Adipocyte (in vitro differentiated cells): ENCODE measurements around the gene AP4M1.

Experiments used
- DNase-seq: peaks from one replicate; pipeline ENCODE4 v3.0.0-alpha.2; 2015; ENCODE audit warnings: low read depth
- H3K27me3 ChIP-seq: replicated peaks from 2 replicates; pipeline ENCODE4 v1.7.0; 2013; ENCODE audit warnings: mild to moderate bottlenecking, low read length, moderate library complexity; ENCODE audit not compliant: control insufficient read depth, insufficient read depth
- H3K36me3 ChIP-seq: 2 replicates; pipeline ENCODE4 v1.7.0; 2013; ENCODE audit warnings: low read length, mild to moderate bottlenecking, moderate library complexity; ENCODE audit not compliant: control insufficient read depth, insufficient read depth, severe bottlenecking
- H3K4me1 ChIP-seq: 2 replicates; pipeline ENCODE4 v1.7.0; 2013; ENCODE audit warnings: mild to moderate bottlenecking, low read length, moderate library complexity; ENCODE audit not compliant: control insufficient read depth, insufficient read depth
- H3K4me3 ChIP-seq: 2 replicates; pipeline ENCODE4 v1.7.0; 2013; ENCODE audit warnings: mild to moderate bottlenecking, low read length, moderate library complexity
- H3K9ac ChIP-seq: 2 replicates; pipeline ENCODE4 v1.7.0; 2013; ENCODE audit warnings: mild to moderate bottlenecking, low read length, moderate library complexity
- H3K9me3 ChIP-seq: 2 replicates; pipeline ENCODE4 v1.7.0; 2013; ENCODE audit warnings: mild to moderate bottlenecking, low read length, moderate library complexity; ENCODE audit not compliant: control insufficient read depth

AP4M1 gene

DNA sequence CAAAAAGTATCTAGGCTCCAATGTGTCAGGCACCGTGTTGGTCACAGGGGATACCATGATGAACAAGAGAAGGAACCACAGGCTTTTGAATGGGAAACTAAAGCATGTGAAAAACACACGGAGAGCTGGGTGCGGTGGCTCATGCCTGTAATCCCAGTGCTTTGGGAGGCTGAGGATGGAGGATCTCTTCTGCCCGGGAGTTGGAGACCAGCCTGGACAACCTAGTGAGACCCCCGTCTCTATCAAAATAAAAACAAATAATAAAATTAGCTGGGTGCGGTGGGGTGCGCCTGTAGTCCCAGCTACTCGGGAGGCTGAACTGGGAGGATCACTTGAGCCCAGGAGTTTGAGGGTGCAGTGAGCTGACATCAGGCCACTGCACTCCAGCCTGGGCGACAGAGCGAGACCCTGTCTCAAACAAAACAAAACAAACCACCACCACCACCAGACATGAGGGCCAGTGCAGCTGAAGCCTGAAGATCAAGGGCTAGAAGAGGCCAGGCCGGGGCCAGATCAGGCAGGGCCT, 13.3 kb upstream of the AP4M1 start:
- H3K9ac ChIP-seq: peak overlapping the region; percentile 95
- H3K9me3 ChIP-seq: no peaks in the 10 kb centered on the region
- H3K4me1 ChIP-seq: peaks cover 31% of the 10 kb centered on the region
- peak overlapping the region; percentile 94 for H3K4me3 ChIP-seq
- no peaks in the 10 kb centered on the region for H3K27me3 ChIP-seq
- no peak for DNase-seq
- peaks cover 29% of the 10 kb centered on the region for H3K36me3 ChIP-seq

DNA sequence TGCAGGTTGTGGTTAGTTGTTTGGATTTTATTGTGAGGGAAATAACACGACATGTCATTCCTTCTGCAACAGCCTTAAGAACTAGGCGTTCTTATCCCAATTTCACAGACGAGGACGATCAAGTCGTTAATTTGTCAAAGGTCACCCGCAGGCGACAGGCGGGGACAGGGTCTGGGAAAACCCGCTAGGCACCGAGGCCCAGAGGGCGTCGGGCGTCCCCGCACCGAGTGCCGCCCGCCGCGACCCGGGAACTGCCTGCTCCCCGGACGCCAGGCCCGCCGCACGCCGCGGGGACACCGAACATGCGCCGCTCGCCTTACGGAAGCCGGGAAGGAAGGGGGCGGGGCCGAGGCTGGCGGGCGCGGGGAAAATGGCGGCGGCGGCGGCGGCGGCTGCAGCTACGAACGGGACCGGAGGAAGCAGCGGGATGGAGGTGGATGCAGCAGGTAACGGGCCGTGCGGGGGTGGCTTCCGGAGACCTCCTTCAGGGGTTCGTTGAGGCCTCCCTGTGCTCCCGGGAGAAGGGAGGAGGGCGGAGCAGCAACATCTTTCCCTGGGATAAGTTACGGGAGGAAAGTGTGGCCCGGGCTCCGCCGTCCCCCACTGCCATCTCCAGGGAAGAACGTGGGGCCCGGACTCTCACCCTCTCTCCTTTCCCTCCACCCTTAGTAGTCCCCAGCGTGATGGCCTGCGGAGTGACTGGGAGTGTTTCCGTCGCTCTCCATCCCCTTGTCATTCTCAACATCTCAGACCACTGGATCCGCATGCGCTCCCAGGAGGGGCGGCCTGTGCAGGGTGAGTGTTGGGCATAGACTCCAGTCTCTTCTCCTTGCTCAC, 12.6 kb upstream of the AP4M1 start, which contains the start of gene COPS6:
Gene COPS6, plus strand, starts transcription at position 349 of the 837 bp plus-strand sequence. Its CDS starts 22 bp downstream, at position 371.
- DNase-seq: peak; percentile 90

DNA sequence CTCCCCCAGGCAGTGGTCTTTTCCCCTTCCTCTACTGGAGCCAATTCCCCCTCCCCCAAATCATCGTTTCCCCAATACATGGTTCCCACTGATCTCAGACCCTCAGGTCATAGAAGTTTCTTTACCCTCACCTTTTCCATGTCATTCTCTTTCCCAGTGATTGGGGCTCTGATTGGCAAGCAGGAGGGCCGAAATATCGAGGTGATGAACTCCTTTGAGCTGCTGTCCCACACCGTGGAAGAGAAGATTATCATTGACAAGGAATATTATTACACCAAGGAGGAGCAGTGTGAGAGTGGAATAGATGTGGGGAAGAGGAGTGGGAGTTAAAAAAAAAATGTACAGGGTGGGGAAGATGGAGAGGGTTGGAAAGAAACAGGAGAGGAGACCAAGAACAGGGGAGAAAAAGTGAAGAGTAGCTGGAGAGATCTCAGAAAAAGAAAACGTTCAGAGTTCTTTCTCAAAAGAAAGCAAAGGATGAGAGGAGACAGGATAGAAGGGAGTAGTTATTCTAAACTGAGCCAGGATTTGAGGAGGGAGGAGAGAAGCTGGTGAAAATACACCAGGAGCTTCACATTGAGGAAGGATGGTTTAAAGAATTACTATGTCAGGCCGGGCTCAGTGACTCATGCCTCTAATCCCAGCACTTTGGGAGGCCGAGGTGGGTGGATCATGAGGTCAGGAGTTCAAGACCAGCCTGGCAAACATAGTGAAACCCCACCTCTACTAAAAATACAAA, 11.8 kb upstream of the AP4M1 start:
- no peaks in the 10 kb centered on the region for H3K9me3 ChIP-seq
- no peaks in the 10 kb centered on the region for H3K27me3 ChIP-seq
- H3K36me3 ChIP-seq: peaks cover 44% of the 10 kb centered on the region
- H3K9ac ChIP-seq: peak overlapping the region; percentile 95
- peak overlapping the region; percentile 94 for H3K4me3 ChIP-seq
- peaks cover 42% of the 10 kb centered on the region for H3K4me1 ChIP-seq
- peak; percentile 43 for DNase-seq

More for the DNA sequence above, 12.6 kb upstream of the AP4M1 start, which contains the start of gene COPS6:
- Histone ChIP-seq H3K4me1 (peaks cover 37% of the 10 kb centered on the region), H3K27me3 (no peaks in the 10 kb centered on the region), H3K4me3 (peak within 1 kb of the TSS; percentile 94), H3K36me3 (peaks cover 36% of the 10 kb centered on the region), H3K9me3 (no peaks in the 10 kb centered on the region), H3K9ac (peak within 1 kb of the TSS; percentile 95)

DNA sequence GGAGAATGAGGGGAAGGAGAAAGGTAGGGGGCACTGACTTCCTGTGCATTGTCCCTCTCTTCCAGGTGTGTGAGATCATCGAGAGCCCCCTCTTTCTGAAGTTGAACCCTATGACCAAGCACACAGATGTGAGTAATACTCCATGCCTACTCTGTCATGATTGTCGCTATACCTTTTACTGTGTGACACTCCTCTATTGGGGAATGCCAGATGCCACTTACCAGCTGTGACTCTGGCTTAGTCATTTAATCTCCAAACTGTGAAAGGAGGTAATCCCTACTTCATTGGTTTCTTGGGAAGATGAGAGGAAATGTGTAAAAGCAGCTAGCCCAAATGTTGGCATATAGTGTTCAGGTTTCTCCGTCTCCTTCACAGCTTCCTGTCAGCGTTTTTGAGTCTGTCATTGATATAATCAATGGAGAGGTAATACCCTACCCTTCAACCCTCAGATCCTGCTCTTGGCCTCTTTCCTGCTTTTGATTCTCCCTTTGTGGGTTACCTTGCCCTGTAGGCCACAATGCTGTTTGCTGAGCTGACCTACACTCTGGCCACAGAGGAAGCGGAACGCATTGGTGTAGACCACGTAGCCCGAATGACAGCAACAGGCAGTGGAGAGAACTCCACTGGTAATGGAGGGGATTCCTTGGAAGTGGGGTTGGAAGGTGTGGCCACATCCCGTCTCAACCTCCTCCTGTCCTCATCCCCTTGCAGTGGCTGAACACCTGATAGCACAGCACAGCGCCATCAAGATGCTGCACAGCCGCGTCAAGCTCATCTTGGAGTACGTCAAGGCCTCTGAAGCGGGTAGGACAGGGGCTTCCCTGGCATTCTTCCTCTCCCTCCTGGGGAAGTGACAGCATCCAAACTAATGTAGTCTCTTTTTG, 10.7 kb upstream of the AP4M1 start:
- Histone ChIP-seq H3K9me3 (no peaks in the 10 kb centered on the region), H3K9ac (no peak overlapping the region), H3K27me3 (no peaks in the 10 kb centered on the region), H3K4me1 (peaks cover 42% of the 10 kb centered on the region), H3K36me3 (peaks cover 55% of the 10 kb centered on the region), H3K4me3 (no peak overlapping the region)
- no peak for DNase-seq

DNA sequence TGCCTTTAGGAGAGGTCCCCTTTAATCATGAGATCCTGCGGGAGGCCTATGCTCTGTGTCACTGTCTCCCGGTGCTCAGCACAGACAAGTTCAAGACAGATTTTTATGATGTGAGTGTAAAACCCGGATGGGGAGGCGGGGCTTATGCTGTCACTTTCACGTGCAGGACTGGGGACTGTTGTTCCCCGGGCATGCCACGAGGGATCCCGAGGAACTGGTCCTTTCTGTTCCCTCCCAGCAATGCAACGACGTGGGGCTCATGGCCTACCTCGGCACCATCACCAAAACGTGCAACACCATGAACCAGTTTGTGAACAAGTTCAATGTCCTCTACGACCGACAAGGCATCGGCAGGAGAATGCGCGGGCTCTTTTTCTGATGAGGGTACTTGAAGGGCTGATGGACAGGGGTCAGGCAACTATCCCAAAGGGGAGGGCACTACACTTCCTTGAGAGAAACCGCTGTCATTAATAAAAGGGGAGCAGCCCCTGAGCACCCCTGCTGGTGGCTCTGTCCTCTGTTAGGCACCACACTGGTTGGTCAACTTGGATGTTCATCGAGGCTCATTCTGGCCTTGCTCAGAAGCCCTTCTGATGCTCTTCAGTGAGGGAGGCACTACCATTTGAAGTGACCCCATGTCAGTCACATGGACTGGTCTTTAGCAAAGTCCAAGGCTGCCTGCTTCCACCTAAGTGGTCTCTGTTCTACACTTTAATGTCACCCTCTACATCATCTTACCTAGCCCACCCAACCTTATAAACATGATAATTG, 9.8 kb upstream of the AP4M1 start:
- H3K27me3 ChIP-seq: no peaks in the 10 kb centered on the region
- no peak overlapping the region for H3K9ac ChIP-seq
- H3K4me3 ChIP-seq: no peak overlapping the region
- no peaks in the 10 kb centered on the region for H3K9me3 ChIP-seq
- H3K4me1 ChIP-seq: peaks cover 42% of the 10 kb centered on the region
- no peak for DNase-seq
- H3K36me3 ChIP-seq: peaks cover 63% of the 10 kb centered on the region

DNA sequence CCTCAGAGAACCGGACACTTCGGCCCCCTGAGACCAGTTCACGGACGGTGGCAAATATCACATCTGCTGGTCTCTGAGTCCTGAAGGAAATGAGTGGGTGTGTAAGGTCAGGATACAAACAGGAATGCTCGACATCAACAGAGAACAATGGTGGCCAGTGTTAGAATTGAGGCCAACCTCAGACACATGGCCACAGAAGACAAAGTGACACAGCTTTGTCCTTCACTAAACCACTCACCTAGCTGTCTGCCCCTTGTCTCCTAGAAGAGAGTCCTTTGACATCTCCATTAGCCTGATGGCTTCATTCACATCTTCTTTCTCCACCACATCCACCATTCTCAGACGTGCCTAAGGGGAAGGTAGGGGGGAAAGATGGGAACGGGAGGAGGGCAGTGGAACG, 8.4 kb upstream of the AP4M1 start:
- H3K36me3 ChIP-seq: peaks cover 76% of the 10 kb centered on the region
- peaks cover 40% of the 10 kb centered on the region for H3K4me1 ChIP-seq
- no peak for DNase-seq
- H3K9ac ChIP-seq: no peak overlapping the region
- H3K4me3 ChIP-seq: no peak overlapping the region
- no peaks in the 10 kb centered on the region for H3K27me3 ChIP-seq
- H3K9me3 ChIP-seq: no peaks in the 10 kb centered on the region

DNA sequence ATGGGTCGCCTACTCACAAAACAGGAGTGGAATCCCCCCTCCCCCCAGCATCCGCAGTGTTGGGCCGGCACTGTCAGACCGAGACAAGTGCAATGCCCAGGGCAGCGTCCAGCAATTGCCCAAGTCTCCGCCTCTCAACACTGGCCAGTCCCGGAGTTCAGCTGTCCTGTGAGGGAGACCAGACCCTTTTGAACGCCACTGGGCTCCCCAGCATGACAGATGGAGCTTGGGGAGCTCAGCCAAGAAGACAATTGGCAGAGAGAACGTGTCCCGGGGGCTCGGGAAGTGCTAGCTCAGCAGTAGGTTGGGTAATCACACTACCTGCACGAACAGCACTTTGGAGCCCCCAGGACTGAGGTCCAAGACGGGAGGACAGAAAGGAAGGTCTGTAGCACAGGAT, 7.9 kb upstream of the AP4M1 start:
- Histone ChIP-seq H3K4me1 (peaks cover 36% of the 10 kb centered on the region), H3K9me3 (no peaks in the 10 kb centered on the region), H3K36me3 (peaks cover 80% of the 10 kb centered on the region), H3K27me3 (no peaks in the 10 kb centered on the region), H3K9ac (no peak overlapping the region), H3K4me3 (no peak overlapping the region)
- DNase-seq: no peak

DNA sequence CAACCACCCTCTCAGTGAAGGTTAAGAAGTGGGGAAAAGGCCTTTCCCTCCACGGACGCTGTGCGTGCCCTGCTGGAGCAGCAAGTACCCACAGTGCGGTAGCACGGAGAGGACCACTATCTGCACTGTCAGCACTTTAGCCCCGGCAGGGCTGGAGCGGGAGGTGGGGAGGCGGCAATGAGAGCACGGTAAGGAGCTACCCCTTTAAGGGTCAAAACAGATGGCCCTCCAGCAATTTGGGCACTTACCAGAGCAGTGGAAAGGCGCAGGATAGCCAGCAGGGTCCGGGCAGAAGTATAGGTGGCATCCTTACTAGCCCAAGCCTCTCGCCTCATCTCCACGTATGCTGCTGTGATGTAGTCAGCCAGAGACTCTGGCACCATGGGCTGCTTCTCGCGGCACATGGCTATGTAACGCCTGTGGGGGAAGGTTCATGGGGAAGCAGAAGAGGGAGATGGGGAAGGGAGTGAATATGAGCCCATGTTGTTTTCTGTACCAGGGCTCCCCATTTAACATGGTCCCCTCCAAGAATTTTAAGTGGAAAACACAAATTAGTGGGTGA, 7.4 kb upstream of the AP4M1 start:
- H3K9me3 ChIP-seq: no peaks in the 10 kb centered on the region
- DNase-seq: no peak
- H3K9ac ChIP-seq: no peak overlapping the region
- H3K4me1 ChIP-seq: peaks cover 35% of the 10 kb centered on the region
- H3K27me3 ChIP-seq: no peaks in the 10 kb centered on the region
- H3K36me3 ChIP-seq: peaks cover 86% of the 10 kb centered on the region
- H3K4me3 ChIP-seq: no peak overlapping the region

DNA sequence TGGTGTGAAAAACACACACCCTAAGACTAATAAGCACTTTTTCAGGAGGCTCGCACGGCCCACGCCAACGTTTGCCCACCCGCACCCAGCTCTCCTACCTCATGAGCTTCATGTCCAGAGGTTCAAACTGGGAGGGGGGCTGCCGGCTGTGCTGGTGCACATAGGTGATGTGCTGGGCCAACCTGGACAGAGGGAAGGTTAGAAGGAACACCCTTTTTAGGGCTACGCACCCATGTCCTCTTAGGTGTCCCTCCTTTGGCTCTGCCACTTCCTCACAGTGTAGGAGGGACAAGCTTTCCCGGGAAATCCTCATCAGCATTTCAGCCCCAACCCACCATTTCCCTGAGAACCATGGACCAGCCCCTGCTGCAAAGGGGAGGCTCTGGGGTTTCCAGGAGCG, 6.2 kb upstream of the AP4M1 start:
- H3K9me3 ChIP-seq: no peaks in the 10 kb centered on the region
- peaks cover 90% of the 10 kb centered on the region for H3K36me3 ChIP-seq
- H3K9ac ChIP-seq: no peak overlapping the region
- DNase-seq: no peak
- peaks cover 36% of the 10 kb centered on the region for H3K4me1 ChIP-seq
- no peaks in the 10 kb centered on the region for H3K27me3 ChIP-seq
- H3K4me3 ChIP-seq: no peak overlapping the region

DNA sequence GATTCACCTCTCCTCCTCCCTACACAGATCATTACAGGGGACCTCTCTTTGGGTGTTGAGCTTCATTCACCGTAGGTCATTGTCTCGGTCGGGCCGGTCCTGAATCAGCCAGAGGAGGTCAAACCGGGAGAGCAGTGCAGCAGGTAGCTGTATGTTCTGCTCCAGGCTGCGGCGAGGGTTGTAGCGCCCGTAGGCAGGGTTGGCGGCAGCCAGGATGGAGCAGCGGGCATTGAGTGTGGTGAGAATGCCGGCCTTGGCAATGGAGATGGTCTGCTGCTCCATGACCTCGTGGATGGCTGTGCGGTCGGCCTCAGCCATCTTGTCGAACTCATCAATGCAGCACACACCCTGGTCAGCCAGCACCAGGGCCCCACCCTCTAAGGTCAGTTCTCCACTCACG, 5.7 kb upstream of the AP4M1 start:
- Histone ChIP-seq H3K9me3 (no peaks in the 10 kb centered on the region), H3K9ac (no peak overlapping the region), H3K36me3 (peaks cover 86% of the 10 kb centered on the region), H3K27me3 (no peaks in the 10 kb centered on the region), H3K4me3 (no peak overlapping the region), H3K4me1 (peaks cover 36% of the 10 kb centered on the region)
- DNase-seq: no peak
